Measurements from ENCODE around the gene TSHZ3. TPM values are rescaled to one million over a fixed set of nuclear protein-coding genes. Genes with fewer than 3 reads are reported as not detected.

Gene TSHZ3
- total RNA-seq, 4 donors from 2014 or later = 15.0 to 18.8 (median 18.1) TPM

- no peak for TF ChIP-seq POLR2A (IDR thresholded peaks at IDR 0.05)
- TF ChIP-seq CTCF (IDR thresholded peaks at IDR 0.05) = no peak
- no peaks in the 10 kb centered on the region for H3K9me3 ChIP-seq
- H3K36me3 ChIP-seq = no peaks in the 10 kb centered on the region
- 83 to 90% methylated on average over 6 of the region's 6 CpGs for WGBS, 2 donors
- no peak for DNase-seq
- intact Hi-C loops (cut with DNase I) = no loop called here
- no peaks in the 10 kb centered on the region for H3K27me3 ChIP-seq
- H3K4me1 ChIP-seq = no peaks in the 10 kb centered on the region
- H3K27ac ChIP-seq = peak overlapping the region in 1 of 3 donors; percentile 25
- H3K4me3 ChIP-seq (replicated peaks in 1 of 3) = no peak overlapping the region
Measured at GRCh38 chr19:31253526-31254179, 95.6 kb downstream of the TSHZ3 start.

- H3K9me3 ChIP-seq = no peaks in the 10 kb centered on the region
- TF ChIP-seq CTCF (IDR thresholded peaks at IDR 0.05) (no peak), POLR2A (IDR thresholded peaks at IDR 0.05) (no peak)
Measured at GRCh38 chr19:31252441-31252840, 96.8 kb downstream of the TSHZ3 start.

GRCh38 chr19:31249217-31249616 lies 100.0 kb downstream of the TSHZ3 start:
- peak; percentile 66 to 69 for DNase-seq
- Histone ChIP-seq H3K4me3 (replicated peaks in 1 of 3) (no peak overlapping the region), H3K4me1 (no peaks in the 10 kb centered on the region), H3K9me3 (no peaks in the 10 kb centered on the region), H3K36me3 (no peaks in the 10 kb centered on the region), H3K27me3 (no peaks in the 10 kb centered on the region), H3K27ac (no peak overlapping the region)
- peak in 4 of 6 experiments; percentile 18 to 48 (median 36) for TF ChIP-seq CTCF (IDR thresholded peaks at IDR 0.05)
- no peak for TF ChIP-seq POLR2A (IDR thresholded peaks at IDR 0.05)
- intact Hi-C loops (cut with DNase I) = no loop called here
- 58 to 73% methylated on average over 9 of the region's 9 CpGs for WGBS, 2 donors

More at GRCh38 chr19:31252441-31252840, 96.8 kb downstream of the TSHZ3 start:
- 80 to 81% methylated on average over 2 of the region's 2 CpGs for WGBS, 2 donors
- no peaks in the 10 kb centered on the region for H3K27me3 ChIP-seq
- no peaks in the 10 kb centered on the region for H3K36me3 ChIP-seq
- intact Hi-C loops (cut with DNase I) = no loop called here
- DNase-seq = no peak
- no peaks in the 10 kb centered on the region for H3K4me1 ChIP-seq
- no peak overlapping the region for H3K27ac ChIP-seq
- H3K4me3 ChIP-seq (replicated peaks in 1 of 3) = no peak overlapping the region

- WGBS, 2 donors = 90% methylated on average over 4 of the region's 4 CpGs
- DNase-seq = no peak
- TF ChIP-seq POLR2A (IDR thresholded peaks at IDR 0.05) (no peak), CTCF (IDR thresholded peaks at IDR 0.05) (no peak)
- no peaks in the 10 kb centered on the region for H3K27me3 ChIP-seq
- intact Hi-C loops (cut with DNase I) = no loop called here
- no peaks in the 10 kb centered on the region for H3K36me3 ChIP-seq
- H3K4me1 ChIP-seq = no peaks in the 10 kb centered on the region
- H3K27ac ChIP-seq = no peak overlapping the region
- no peaks in the 10 kb centered on the region for H3K9me3 ChIP-seq
- no peak overlapping the region for H3K4me3 ChIP-seq (replicated peaks in 1 of 3)
Measured at GRCh38 chr19:31235806-31236205, 113.4 kb downstream of the TSHZ3 start.

GRCh38 chr19:31233295-31233800 lies 115.9 kb downstream of the TSHZ3 start:
- Histone ChIP-seq H3K27me3 (no peaks in the 10 kb centered on the region), H3K9me3 (no peaks in the 10 kb centered on the region), H3K36me3 (no peaks in the 10 kb centered on the region), H3K4me3 (replicated peaks in 1 of 3) (no peak overlapping the region), H3K27ac (no peak overlapping the region), H3K4me1 (no peaks in the 10 kb centered on the region)
- TF ChIP-seq CTCF (IDR thresholded peaks at IDR 0.05) (no peak), POLR2A (IDR thresholded peaks at IDR 0.05) (no peak)
- intact Hi-C loops (cut with DNase I) = no loop called here
- DNase-seq = no peak
- whole genome bisulfite sequencing, 2 donors = 81 to 87% methylated on average over 4 of the region's 4 CpGs
